ENCODE data around the gene IFNA16.

GRCh38 chr9:21244836-21245235 lies 27.7 kb upstream of the IFNA16 start:
- TF ChIP-seq CTCF (IDR thresholded peaks at IDR 0.05; ENCODE audit: extremely low read depth in 1 of 2, insufficient read depth in 1 of 2, low read depth in 1 of 2, low read length in 2 of 2): no peak
- no peak for TF ChIP-seq POLR2A (IDR thresholded peaks at IDR 0.05; ENCODE audit: low read depth, low read length)
- no peak for TF ChIP-seq EZH2 (IDR thresholded peaks at IDR 0.05; ENCODE audit: borderline replicate concordance, low read depth, low read length, severe bottlenecking)
- TF ChIP-seq POLR2AphosphoS5 (IDR thresholded peaks at IDR 0.05; ENCODE audit: insufficient read depth, low read depth, low read length): no peak
- no peak for TF ChIP-seq MAX (IDR thresholded peaks at IDR 0.05; ENCODE audit: insufficient read depth, insufficient read length)

Measured in endothelial cell of umbilical vein (primary cell).